AG09309 (cell line): ENCODE data around the gene UBA3.

Experiments used
- DNase-seq: peaks from one replicate; pipeline ENCODE4 v3.0.0-alpha.2; 2010; ENCODE audit warnings: low read depth
- H3K4me3 ChIP-seq: 2 replicates; pipeline ENCODE4 v1.5.1; 2011; ENCODE audit warnings: mild to moderate bottlenecking, low read depth, low read length, moderate library complexity; ENCODE audit not compliant: control insufficient read depth
- TF ChIP-seq, protein P1 (sequence below): IDR thresholded peaks from 2 replicates; pipeline ENCODE4 v1.5.1; 2011; ENCODE audit warnings: mild to moderate bottlenecking, low read depth, low read length, inconsistent platforms; ENCODE audit not compliant: insufficient read depth, control insufficient read depth; ENCODE audit errors: missing control alignments

UBA3 gene

DNA sequence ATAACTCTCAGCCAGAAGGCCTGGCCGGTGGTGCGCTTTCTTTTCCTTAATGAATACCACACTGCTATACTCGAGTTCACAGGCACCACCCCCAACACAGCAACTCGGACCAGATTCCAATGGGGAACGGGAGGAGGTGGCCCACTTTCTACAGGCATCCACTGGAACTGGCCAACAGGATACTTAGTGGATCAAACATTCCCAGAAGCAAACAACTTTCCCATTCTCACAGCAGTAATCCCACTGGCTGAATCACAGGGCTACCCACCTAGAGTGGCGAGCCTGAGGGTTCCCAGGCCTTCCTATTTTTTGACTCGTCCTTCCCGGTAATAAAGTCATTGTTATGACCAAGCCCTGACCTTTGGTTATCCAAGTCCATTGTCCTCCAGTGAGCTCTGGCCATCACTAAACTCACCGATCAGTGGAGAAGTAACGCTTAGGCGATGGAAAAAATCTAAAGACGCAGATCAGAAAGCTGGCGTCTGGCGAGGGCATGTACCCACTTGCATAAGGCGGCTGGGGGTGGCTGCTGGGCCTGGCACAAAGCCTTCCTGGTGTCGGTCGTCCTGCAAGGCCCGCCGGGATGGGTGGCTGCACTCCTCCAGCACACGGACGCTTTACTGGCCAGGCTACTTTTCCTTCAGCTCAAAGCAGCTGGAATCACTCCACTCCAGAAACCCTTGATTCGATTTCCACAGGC is 67.9 kb downstream of the UBA3 start:
- peak overlapping the region; percentile 78 for H3K4me3 ChIP-seq
- TF ChIP-seq, protein P1, sequence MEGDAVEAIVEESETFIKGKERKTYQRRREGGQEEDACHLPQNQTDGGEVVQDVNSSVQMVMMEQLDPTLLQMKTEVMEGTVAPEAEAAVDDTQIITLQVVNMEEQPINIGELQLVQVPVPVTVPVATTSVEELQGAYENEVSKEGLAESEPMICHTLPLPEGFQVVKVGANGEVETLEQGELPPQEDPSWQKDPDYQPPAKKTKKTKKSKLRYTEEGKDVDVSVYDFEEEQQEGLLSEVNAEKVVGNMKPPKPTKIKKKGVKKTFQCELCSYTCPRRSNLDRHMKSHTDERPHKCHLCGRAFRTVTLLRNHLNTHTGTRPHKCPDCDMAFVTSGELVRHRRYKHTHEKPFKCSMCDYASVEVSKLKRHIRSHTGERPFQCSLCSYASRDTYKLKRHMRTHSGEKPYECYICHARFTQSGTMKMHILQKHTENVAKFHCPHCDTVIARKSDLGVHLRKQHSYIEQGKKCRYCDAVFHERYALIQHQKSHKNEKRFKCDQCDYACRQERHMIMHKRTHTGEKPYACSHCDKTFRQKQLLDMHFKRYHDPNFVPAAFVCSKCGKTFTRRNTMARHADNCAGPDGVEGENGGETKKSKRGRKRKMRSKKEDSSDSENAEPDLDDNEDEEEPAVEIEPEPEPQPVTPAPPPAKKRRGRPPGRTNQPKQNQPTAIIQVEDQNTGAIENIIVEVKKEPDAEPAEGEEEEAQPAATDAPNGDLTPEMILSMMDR, result no peak
- DNase-seq, result peak; percentile 67

DNA sequence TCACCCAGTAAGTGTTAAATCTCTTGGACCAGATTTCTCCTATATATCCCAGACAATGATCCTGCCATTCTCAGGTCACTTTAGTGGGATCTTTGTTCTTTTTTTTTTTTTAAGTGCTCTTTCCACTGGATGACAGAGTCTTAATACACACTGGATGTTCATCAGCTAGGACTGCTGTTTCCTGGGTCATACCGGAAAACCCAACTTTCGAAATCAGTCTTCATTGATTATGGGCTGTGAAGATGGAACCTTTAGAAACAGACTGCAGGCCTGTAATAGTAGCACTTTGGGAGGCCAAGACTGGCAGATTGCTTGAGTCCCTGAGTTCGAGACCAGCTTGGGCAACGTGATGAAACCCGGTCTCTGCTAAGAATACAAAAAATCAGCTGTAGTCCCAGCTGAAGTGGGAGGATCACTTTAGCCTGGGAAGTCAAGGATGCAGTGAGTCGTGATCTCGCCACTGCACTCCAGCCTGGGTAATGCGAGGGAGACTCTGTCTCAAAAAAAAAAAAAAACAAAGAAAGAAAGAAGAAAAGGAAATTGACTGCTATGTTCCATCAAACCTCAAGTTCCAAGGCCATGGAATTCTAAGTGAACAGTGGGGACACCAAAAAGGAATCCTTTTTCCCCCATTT is 69.0 kb downstream of the UBA3 start:
- H3K4me3 ChIP-seq, result no peak overlapping the region
- no peak for DNase-seq
- TF ChIP-seq, protein P1, result no peak

DNA sequence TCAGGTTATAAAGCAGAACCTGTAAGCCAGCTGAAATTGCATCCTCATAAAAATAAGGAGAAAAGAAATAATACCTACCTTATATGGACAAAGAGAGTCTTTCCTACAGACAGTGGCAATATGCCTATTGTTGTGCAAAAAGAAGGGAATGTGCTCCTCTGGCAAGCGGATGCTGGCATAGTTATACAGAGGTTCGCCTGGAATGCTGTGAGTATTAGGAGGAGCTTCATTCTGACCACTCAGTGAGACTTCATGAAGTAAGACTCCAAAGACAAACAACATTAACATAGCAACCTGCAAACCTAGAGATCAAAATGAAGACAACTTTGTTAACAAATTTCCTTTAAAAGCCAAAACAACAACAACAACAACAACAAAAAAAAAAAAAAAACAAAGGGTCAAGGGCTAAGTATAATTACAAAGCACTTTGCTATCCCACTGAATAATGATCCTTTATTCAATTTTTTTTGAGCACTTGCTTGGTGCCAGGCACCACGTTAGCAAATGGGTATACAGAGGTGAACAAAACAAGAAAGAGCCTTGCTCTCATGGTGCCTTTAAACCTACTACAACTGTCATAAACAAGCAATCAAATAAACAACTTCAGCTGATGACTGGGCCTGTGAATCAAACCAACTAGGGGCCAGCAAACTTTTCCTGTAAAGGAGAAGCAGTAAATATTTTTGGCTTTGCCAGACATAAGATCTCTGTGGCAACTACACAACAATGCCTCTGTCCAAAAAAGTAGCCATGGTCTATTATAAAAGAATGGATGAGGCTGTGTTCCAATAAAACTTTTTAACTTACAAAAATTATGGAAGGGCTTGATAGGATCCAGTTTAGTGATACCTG is 70.4 kb downstream of the UBA3 start:
- DNase-seq, result peak; percentile 93
- TF ChIP-seq, protein P1, result no peak
- H3K4me3 ChIP-seq, result no peak overlapping the region

DNA sequence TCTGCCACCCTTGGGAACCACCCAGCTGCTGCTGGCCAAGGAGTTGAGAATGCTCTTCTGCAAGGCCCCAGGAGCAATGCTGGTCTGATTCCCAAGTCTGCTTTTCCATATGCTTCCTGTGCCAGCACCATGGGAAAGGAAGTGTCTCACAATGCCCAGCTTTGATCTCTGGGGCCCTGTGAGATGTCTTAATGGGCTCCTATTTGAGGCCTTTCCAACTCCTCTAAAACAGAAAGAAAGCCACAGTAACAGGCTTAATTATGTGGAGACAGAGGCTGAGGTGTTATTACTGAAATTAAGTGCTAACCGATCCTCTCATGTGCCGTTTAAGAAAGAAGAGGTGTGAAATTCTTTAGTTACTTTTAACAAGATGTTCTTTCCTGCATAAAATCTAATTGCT is 71.2 kb downstream of the UBA3 start:
- DNase-seq, result no peak
- H3K4me3 ChIP-seq, result no peak overlapping the region
- TF ChIP-seq, protein P1, result no peak

DNA sequence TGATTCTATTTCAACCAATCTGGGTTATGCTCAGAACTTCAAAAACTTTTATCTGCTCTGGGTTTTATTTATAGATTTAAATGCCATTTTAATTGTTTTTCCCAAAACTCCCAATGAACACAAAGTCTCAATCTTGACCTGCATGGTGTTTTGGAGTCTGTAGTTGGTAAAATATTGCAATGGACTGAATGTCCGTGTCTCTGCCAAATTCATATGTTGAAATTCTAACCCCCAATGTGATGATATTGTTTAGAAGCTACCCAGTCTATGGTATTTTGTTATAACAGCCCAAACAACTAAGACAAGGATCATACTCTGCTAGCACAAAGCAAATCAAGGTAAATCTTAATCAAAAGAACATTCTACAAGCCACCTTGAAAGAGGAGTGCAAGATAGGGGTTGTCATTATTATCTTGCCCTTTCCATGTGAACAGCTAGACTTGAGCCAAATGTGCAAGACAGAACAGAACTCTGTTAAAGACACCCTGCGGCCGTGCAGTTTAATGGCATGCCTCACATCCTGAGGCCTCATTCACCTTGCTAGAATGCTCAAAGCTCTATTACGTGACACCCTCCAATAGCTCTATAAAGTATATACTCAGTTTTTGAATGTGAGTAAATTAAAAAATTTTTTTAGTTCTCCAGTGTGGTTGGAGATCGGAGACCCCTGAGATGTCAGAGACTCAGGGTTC is 74.2 kb downstream of the UBA3 start:
- H3K4me3 ChIP-seq, result no peak overlapping the region
- DNase-seq, result no peak
- TF ChIP-seq, protein P1, result no peak

DNA sequence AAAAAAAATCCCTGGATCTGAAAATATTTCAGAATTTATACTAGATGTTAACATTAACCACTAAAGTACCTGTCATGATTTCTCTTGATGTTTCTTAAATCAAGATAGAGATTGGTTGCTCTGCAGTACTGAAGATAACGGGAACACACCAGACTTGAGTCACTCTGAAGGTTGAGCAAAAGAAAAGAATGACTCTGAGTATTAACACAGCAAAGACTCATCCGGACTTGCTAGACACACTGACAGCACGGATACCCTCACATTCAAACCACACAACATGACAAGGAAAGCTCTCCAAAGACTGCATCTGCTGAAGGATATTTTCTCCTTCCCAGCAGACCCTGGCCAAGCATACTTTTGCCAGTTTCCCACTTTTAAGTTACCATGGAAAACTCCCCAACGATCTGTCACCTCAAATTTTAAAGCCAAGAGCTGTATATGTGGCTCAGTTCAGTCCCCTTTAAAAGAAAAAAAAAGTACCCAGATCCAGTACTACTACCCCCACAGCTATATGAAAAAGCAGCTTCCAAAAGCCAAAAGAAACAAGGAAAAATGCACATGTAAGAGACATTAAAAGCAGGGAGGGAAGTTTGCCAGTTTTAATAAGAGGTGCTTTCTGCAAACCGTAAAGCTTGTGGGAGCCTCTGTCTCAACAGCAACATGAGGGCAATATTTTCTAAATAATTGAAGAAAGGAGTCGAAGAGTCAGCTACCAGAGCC is 74.9 kb downstream of the UBA3 start:
- DNase-seq, result no peak
- no peak overlapping the region for H3K4me3 ChIP-seq
- TF ChIP-seq, protein P1, result no peak
